Stimulated activated CD8-positive, alpha-beta memory T cell treated with anti-CD3 and anti-CD28 coated beads, Interleukin-12 subunit alpha, Interleukin-12 subunit beta, amount 100 ng/mL, for 24 hours (primary cell): ENCODE results near the gene GALNT2.

Source experiments
- DNase-seq: peaks from one replicate; pipeline ENCODE4 v3.0.0-alpha.2; 2020; ENCODE audit errors: extremely low read depth

Gene GALNT2

GRCh38 chr1:230145953-230146476 is 79.0 kb downstream of the GALNT2 start:
- DNase-seq, result no peak

DNA sequence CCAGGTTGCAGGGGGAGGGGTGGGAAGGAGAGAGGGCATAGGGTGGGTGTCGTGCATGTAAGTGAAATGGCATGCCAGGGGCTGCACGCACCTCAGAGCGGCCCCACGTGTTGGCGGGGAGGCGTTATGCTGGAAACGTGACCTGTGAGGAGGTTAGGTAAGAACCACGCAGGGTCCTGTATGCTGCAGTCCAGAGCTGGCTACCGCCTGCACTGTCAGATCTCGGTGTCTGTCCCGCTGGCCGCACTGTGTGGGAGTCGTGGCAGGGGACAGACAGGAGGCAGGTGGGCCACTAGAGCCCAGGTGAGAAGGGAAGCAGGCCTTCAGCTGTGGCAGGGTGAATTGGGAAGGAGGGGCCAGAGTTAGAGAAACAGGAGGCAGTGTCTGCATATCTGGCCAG is 79.7 kb downstream of the GALNT2 start:
- DNase-seq, result no peak

- DNase-seq, result no peak
These were observed 80.5 kb downstream of the GALNT2 start for GRCh38 chr1:230147253-230148125.

- no peak for DNase-seq
These were observed 81.2 kb downstream of the GALNT2 start for GRCh38 chr1:230148126-230148652.

DNA sequence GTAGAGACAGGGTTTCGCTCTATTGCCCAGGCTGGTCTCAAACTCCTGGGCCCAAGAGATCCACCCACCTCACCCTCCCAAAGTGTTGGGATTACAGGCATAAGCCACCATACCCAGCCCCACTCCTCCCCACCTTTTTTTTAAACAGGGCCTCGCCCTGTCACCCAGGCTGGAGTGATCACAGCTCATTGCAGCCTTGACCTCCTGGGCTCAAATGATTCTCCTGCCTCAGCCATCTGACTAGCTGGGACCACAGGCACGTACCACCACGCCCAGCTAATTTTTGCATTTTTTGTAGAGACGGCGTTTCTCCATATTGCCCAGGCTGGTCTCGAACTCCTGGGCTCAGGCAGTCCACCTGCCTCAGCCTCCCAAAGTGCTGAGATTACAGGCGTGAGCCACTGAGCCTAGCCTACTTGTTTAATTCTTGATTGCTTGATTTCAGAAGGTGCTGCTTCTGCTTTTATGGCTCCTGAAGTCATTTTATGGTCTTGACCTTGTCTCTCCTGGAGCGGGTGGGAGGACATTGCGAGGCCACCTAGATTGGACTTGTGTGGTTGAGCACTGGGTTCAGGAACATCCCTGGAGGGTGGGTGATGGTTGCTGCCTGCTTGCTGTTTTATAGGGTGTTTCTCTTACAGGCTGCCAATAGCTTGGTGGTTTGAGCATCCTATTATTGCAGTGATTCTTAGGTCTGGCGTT is 81.9 kb downstream of the GALNT2 start:
- DNase-seq, result no peak

DNA sequence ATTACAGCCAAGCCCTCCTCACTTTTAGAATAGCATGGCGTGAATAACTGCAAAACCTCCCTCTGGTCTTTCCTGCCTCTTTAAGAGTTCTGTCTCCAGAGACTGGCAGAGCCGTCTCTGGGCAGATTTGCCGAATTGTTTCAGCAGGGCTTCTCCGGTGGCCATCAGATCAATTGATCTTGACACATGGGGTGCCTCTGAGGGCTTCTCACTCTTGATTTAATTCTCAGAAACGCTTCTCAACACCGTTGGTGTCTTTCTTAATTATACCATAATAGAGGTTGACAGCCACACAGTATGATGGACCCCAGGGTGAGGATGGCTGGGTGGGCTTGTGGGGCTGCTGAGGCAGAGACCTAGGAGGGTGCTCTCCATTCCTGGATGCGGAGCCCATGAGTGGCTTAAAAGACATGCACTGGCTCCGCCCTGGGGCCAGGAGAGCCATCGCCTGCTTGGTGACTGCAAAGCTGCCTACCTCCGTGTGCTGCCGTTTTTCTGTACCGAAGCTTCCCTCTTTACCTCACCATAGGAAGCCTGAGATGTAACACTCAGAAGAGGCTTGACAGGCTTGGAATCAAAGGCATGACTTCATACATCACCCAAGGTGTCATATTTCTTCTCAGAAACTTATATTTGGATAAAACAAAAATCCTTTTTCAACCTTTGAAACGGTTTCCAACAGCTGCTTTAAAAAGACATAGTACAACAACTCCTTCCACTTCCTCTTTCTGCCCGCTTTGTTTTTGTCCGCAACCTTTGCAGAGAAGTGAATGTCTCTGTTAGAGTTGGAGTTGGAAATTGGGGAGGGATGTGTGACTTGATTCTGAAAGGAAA is 82.9 kb downstream of the GALNT2 start:
- no peak for DNase-seq

- DNase-seq, result no peak
These were observed 83.6 kb downstream of the GALNT2 start for GRCh38 chr1:230150615-230151014.

- DNase-seq, result no peak
These were observed 85.0 kb downstream of the GALNT2 start for GRCh38 chr1:230151924-230152468.

GRCh38 chr1:230152999-230153398 is 86.0 kb downstream of the GALNT2 start:
- no peak for DNase-seq

DNA sequence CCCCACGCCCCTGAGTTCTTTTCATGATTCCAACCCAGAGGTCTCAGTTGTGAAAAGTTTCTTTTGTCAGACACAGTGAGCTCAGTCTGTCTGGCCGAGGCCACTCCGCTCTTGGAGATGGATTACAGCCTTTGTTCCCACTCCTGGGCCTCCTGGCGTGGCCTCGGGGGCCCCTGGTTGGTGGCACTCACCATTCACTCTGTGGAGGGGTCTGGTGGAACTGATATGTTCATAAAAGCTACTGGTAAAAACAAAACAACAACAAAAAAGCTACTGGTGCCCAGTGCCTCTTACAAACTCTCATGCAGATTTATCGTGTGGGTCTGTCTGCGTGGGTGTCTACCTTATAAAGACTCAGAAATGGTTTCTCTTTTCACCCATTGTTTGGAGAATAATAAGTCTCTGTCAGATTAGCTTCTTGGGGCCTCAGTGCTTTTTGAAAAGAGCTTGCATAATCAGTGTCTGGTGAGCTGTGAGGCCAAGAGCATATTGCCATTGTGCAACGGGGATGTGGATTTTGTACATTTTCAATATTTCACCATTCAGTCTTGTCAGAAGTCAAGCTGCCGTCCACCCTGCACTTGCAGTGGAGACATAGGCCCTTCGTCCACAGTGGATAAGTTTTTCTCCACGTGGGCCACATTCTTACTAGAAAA is 86.7 kb downstream of the GALNT2 start:
- DNase-seq, result no peak

- no peak for DNase-seq
These were observed 88.0 kb downstream of the GALNT2 start for GRCh38 chr1:230155021-230155420.

DNA sequence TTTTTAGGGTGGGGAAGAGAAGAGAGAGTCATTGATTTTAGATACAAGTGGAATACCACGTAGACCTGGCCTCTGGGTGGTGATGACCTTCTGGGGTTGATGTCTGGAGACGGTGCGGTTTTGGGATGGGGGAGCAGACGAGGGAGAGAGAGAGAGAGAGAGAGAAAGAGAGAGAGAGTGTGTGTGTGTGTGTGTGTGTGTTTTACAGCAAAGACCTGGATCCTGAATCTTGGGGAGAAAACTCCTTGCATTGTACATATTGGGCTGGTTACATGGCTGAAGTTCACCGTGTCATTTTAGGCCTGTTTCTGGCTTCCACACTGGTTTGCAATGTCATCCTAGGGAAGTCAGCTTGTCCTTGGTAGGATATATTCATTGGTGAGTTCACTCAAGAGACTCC is 89.0 kb downstream of the GALNT2 start:
- DNase-seq, result no peak

- DNase-seq, result no peak
These were observed 89.5 kb downstream of the GALNT2 start for GRCh38 chr1:230156536-230156935.

DNA sequence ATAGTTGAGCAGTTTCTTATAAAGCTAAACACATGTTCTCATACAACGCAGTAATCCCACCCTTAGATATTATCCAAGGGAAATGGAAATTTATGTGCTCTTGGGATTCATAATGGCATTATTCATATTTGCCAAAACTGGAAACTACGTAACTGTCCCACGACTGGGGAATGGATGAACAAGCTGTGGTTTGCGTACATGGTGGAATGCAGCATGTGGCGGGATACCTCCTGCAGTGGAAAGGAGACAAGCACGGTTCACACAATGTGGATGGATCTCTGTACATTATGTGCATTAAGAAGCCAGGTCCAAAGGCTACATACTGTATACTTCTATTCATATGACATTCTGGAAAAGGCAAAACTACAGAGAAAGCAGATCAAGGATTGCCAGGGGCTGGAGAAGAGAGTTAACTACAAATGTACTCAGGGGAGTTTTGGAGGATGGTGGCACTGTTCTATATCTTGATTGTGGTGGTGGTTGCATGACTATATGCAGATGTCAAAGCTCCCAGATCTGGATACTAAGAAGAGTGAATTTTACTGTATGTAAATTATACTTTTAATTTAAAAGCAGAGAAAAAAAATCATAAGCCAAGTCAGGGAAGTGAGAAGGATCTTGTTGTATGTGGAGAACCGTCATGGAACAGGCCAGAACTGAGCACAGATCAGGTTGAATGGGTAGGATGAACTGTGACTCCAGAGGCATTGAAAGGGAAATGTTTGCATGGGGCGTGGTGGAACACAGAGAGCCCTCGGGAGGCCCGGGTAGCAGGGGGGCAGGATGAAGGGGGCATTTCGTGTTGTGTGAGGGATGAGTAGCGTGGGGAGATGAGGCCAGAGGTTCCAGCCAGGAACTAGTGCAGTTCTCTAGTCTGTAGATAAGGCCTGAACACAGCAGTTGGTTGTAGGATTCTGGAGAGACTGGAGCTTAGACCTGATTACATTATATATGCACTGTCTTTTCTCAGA is 90.7 kb downstream of the GALNT2 start:
- no peak for DNase-seq

GRCh38 chr1:230158415-230159291 is 91.6 kb downstream of the GALNT2 start:
- DNase-seq, result no peak

GRCh38 chr1:230159580-230159979 is 92.5 kb downstream of the GALNT2 start:
- DNase-seq, result no peak

DNA sequence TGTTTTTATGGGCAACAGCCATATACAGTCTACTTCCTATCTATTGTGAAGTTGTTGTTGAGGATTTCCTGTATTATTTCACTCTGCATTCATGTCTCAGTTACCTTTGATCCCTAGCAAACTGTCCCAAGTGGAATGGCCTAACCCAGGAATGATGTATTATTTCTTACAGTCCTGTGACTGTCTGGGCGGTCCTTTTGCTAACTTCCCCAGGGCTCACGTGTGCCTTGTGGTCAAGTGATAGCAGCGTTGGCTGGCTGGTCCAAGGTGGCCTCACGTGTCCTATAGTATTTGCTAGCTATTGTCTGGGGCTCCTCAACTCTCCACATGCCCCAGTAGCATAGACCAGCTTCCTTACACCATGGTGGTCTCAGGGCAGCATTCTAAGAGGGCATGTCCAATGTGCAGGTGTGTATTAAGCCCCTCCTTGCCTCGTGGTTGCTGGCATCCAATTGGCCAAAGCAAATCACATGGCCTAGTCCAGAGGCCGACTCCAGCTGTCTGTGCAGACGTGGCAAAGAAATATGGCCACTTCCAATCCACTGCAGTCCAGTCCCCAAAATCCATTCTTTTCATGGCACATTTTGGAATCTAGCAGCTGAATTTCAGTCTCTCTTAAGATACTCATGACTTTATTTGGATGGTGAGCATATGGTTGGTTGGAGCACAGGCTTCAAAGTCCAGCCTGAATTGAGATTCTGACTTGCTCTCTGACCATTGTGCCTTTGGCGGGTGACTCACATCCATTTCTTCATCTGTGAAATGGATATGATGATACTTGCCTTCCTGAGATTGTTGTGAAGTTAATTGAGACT is 94.1 kb downstream of the GALNT2 start:
- no peak for DNase-seq

DNA sequence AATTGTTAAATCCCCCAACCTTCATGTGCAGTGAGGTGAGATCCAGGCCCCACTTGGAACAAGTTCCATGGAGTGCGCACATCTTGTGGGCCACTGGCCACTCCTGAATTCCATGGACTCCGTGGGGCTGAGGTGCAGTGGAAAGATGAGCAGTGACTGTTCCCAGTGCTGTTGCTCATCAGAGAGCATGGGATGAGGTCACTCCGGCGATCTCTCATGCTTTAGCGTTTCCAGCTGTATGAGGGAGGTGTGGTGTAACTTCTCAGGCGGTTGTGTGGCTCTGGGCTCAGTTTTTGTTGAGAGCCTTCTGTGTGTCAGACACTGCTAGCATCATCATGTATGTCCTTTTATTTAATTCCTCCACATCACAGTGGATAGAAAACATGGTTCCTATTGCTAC is 96.2 kb downstream of the GALNT2 start:
- no peak for DNase-seq
